ENCODE results near the gene CCDC87.

GRCh38 chr11:66612458-66612857, 19.6 kb upstream of the CCDC87 start:
- TF ChIP-seq, protein P1, sequence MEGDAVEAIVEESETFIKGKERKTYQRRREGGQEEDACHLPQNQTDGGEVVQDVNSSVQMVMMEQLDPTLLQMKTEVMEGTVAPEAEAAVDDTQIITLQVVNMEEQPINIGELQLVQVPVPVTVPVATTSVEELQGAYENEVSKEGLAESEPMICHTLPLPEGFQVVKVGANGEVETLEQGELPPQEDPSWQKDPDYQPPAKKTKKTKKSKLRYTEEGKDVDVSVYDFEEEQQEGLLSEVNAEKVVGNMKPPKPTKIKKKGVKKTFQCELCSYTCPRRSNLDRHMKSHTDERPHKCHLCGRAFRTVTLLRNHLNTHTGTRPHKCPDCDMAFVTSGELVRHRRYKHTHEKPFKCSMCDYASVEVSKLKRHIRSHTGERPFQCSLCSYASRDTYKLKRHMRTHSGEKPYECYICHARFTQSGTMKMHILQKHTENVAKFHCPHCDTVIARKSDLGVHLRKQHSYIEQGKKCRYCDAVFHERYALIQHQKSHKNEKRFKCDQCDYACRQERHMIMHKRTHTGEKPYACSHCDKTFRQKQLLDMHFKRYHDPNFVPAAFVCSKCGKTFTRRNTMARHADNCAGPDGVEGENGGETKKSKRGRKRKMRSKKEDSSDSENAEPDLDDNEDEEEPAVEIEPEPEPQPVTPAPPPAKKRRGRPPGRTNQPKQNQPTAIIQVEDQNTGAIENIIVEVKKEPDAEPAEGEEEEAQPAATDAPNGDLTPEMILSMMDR (IDR thresholded peaks at IDR 0.05): no peak
- no peak for TF ChIP-seq REST (IDR thresholded peaks at IDR 0.05; ENCODE audit: insufficient read depth in 1 of 2, low read depth in 2 of 2, low read length in 1 of 2)

All from Panc1 (cell line).